GM12878 (cell line): ENCODE measurements around the gene DARS1. TPM values are rescaled to one million over a fixed set of nuclear protein-coding genes. Genes with fewer than 3 reads are reported as not detected.

ENCODE experiments used
- BRCA1 ChIP-seq: IDR thresholded peaks from 2 replicates; pipeline ENCODE4 v1.6.1; 2011; ENCODE audit warnings: low read depth, low read length, improper control_type of control experiment
- DPF2 ChIP-seq: fragments of 450-650 bp; IDR thresholded peaks from 2 replicates; pipeline ENCODE4 v1.6.1; 2017; ENCODE audit warnings: mild to moderate bottlenecking
- EED ChIP-seq: sonication (generic); IDR thresholded peaks from 2 replicates; pipeline ENCODE4 v1.6.1; 2016; ENCODE audit warnings: antibody characterized with exemption, low read depth
- ETV6 ChIP-seq, 2 experiments: fragments of 450-650 bp in 1 of 2; IDR thresholded peaks in 1 of 2; conservative IDR thresholded peaks in 1 of 2; 2 replicates each; pipeline ENCODE4 v1.6.1; 2014; ENCODE audit warnings: antibody characterized with exemption in 1 of 2, borderline replicate concordance in 1 of 2, low read depth in 1 of 2, mild to moderate bottlenecking in 1 of 2, moderate library complexity in 1 of 2
- IRF4 ChIP-seq: IDR thresholded peaks from 2 replicates; pipeline ENCODE4 v1.6.1; 2011; ENCODE audit warnings: low read depth, low read length
- PML ChIP-seq: IDR thresholded peaks from 2 replicates; pipeline ENCODE4 v1.6.1; 2012; ENCODE audit warnings: low read length, inconsistent platforms
- RBBP5 ChIP-seq: fragments of 200-600 bp; sonication (generic); conservative IDR thresholded peaks from 2 replicates; pipeline ENCODE4 v1.6.1; 2016
- RCOR1 ChIP-seq: conservative IDR thresholded peaks from 2 replicates; pipeline ENCODE4 v1.6.1; 2012; ENCODE audit warnings: low read depth, low read length, improper control_type of control experiment
- SMAD5 ChIP-seq: IDR thresholded peaks from 2 replicates; pipeline ENCODE4 v1.6.1; 2016; ENCODE audit warnings: antibody characterized with exemption, low read depth
- SMC3 ChIP-seq: IDR thresholded peaks from 2 replicates; pipeline ENCODE4 v1.6.1; 2011; ENCODE audit warnings: low read length, improper control_type of control experiment, borderline replicate concordance
- SRF ChIP-seq, 2 experiments: IDR thresholded peaks; 2 replicates each; pipeline ENCODE4 v1.6.1; 2011; ENCODE audit warnings: low read depth in 2 of 2, low read length in 2 of 2, mild to moderate bottlenecking in 1 of 2, moderate library complexity in 1 of 2
- WRNIP1 ChIP-seq: IDR thresholded peaks from 2 replicates; pipeline ENCODE4 v1.6.1; 2011; ENCODE audit warnings: low read depth, low read length, improper control_type of control experiment, borderline replicate concordance
- polyA plus RNA-seq, 11 experiments: library from polyadenylated mRNA; depleted of rRNA in 4 of 11; unstranded in 6 of 11; stranded (reverse) in 5 of 11; fragments of >200 nt; fragmentation: Nextera tagmentation in 4 of 11; fragmentation: Illumina TruSeq in 1 of 11; extraction: Ambion mirVana in 4 of 11; extraction: Trizol in 1 of 11; gene quantifications; 1 replicate in 1 of 11; 2 replicates in 10 of 11; pipeline versions ENCODE4 v1.2.1 to v1.2.3, GENCODE V29; 2011 to 2016; ENCODE audit warnings: inconsistent platforms in 2 of 11, missing spikeins in 2 of 11, low read depth in 1 of 11
- total RNA-seq, 4 experiments: library from RNA; depleted of rRNA in 3 of 4; stranded (reverse); fragments of >200 nt in 3 of 4; fragmentation: Illumina TruSeq in 1 of 4; extraction: Trizol in 1 of 4; gene quantifications; 2 replicates each; pipeline versions ENCODE4 v1.2.1 to v1.2.3, GENCODE V29; 2013 to 2021
- TF ChIP-seq, protein P1 (sequence below): fragments of 450-650 bp; IDR thresholded peaks from 2 replicates; pipeline ENCODE4 v1.6.1; 2016; ENCODE audit warnings: mild to moderate bottlenecking, moderate library complexity, borderline replicate concordance
- TF ChIP-seq, protein P2 (sequence below): IDR thresholded peaks from 2 replicates; pipeline ENCODE4 v1.6.1; 2012; ENCODE audit warnings: low read depth, low read length, improper control_type of control experiment
- TF ChIP-seq, protein P3 (sequence below): fragments of 450-650 bp; IDR thresholded peaks from 2 replicates; pipeline ENCODE4 v1.6.1; 2018; ENCODE audit warnings: borderline replicate concordance, mild to moderate bottlenecking; ENCODE audit not compliant: partially characterized antibody
- TF ChIP-seq, protein P4 (sequence below): fragments of 450-650 bp; IDR thresholded peaks from 2 replicates; pipeline ENCODE4 v1.6.1; 2017; ENCODE audit warnings: borderline replicate concordance
- TF ChIP-seq, protein P5 (sequence below): fragments of 450-650 bp; IDR thresholded peaks from 2 replicates; pipeline ENCODE4 v1.6.1; 2017; ENCODE audit warnings: mild to moderate bottlenecking, moderate library complexity

Gene DARS1
- total and polyA plus RNA-seq, 10 of the 15 experiments (the other 5 are each of a cell fraction or from before 2014, with no cell fraction given), result 91.0 to 387 (median 137) TPM

DNA sequence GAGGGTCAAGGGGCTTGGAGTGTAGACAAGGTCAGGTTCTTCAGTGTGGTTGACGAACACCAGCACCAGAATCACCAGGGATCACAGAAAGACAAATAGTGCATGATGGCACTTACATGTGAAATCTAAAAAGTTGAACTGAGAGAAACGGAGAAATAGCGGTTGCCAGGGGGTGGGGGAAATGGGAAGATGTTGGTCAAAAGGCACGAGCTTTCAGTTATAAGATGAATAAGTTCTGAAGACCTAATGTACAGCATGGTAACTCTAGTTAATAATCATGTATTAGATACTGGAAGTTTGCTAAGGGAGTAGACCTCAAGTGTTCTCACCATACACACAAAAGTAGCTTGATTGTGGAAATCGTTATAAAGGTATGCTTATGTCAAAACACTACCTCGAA is 43.7 kb upstream of the DARS1 start (continued):
- TF ChIP-seq, protein P1, sequence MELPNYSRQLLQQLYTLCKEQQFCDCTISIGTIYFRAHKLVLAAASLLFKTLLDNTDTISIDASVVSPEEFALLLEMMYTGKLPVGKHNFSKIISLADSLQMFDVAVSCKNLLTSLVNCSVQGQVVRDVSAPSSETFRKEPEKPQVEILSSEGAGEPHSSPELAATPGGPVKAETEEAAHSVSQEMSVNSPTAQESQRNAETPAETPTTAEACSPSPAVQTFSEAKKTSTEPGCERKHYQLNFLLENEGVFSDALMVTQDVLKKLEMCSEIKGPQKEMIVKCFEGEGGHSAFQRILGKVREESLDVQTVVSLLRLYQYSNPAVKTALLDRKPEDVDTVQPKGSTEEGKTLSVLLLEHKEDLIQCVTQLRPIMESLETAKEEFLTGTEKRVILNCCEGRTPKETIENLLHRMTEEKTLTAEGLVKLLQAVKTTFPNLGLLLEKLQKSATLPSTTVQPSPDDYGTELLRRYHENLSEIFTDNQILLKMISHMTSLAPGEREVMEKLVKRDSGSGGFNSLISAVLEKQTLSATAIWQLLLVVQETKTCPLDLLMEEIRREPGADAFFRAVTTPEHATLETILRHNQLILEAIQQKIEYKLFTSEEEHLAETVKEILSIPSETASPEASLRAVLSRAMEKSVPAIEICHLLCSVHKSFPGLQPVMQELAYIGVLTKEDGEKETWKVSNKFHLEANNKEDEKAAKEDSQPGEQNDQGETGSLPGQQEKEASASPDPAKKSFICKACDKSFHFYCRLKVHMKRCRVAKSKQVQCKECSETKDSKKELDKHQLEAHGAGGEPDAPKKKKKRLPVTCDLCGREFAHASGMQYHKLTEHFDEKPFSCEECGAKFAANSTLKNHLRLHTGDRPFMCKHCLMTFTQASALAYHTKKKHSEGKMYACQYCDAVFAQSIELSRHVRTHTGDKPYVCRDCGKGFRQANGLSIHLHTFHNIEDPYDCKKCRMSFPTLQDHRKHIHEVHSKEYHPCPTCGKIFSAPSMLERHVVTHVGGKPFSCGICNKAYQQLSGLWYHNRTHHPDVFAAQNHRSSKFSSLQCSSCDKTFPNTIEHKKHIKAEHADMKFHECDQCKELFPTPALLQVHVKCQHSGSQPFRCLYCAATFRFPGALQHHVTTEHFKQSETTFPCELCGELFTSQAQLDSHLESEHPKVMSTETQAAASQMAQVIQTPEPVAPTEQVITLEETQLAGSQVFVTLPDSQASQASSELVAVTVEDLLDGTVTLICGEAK, result no peak; the same call in 1 of the 2 replicates
- no peak for TF ChIP-seq SMAD5
- TF ChIP-seq ETV6 (conservative IDR thresholded peaks at IDR 0.05 in 1 of 2, IDR thresholded peaks at IDR 0.05 in 1 of 2; ENCODE audit: borderline replicate concordance in 1 of 2, low read depth in 1 of 2), result peak in 1 of 2 experiments; percentile 89; a peak in 2 of 4 replicates
- TF ChIP-seq, protein P2, sequence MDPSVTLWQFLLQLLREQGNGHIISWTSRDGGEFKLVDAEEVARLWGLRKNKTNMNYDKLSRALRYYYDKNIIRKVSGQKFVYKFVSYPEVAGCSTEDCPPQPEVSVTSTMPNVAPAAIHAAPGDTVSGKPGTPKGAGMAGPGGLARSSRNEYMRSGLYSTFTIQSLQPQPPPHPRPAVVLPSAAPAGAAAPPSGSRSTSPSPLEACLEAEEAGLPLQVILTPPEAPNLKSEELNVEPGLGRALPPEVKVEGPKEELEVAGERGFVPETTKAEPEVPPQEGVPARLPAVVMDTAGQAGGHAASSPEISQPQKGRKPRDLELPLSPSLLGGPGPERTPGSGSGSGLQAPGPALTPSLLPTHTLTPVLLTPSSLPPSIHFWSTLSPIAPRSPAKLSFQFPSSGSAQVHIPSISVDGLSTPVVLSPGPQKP, result no peak
- TF ChIP-seq, protein P3, sequence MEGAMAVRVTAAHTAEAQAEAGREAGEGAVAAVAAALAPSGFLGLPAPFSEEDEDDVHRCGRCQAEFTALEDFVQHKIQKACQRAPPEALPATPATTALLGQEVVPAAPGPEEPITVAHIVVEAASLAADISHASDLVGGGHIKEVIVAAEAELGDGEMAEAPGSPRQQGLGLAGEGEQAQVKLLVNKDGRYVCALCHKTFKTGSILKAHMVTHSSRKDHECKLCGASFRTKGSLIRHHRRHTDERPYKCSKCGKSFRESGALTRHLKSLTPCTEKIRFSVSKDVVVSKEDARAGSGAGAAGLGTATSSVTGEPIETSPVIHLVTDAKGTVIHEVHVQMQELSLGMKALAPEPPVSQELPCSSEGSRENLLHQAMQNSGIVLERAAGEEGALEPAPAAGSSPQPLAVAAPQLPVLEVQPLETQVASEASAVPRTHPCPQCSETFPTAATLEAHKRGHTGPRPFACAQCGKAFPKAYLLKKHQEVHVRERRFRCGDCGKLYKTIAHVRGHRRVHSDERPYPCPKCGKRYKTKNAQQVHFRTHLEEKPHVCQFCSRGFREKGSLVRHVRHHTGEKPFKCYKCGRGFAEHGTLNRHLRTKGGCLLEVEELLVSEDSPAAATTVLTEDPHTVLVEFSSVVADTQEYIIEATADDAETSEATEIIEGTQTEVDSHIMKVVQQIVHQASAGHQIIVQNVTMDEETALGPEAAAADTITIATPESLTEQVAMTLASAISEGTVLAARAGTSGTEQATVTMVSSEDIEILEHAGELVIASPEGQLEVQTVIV, result no peak
- TF ChIP-seq BRCA1, result no peak
- no peak for TF ChIP-seq SMC3
- 0 out of 2 replicates have a peak, but pooled peaks have one; percentile 31 for TF ChIP-seq RCOR1
- no peak for TF ChIP-seq WRNIP1
- TF ChIP-seq, protein P4, sequence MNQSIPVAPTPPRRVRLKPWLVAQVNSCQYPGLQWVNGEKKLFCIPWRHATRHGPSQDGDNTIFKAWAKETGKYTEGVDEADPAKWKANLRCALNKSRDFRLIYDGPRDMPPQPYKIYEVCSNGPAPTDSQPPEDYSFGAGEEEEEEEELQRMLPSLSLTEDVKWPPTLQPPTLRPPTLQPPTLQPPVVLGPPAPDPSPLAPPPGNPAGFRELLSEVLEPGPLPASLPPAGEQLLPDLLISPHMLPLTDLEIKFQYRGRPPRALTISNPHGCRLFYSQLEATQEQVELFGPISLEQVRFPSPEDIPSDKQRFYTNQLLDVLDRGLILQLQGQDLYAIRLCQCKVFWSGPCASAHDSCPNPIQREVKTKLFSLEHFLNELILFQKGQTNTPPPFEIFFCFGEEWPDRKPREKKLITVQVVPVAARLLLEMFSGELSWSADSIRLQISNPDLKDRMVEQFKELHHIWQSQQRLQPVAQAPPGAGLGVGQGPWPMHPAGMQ, result no peak
- peak; percentile 94 for TF ChIP-seq EED
- TF ChIP-seq PML, result no peak
- TF ChIP-seq IRF4, result peak; percentile 79; the same call in 1 of the 2 replicates
- TF ChIP-seq RBBP5, result no peak
- TF ChIP-seq DPF2, result peak; percentile 94
- TF ChIP-seq SRF (IDR thresholded peaks at IDR 0.05; ENCODE audit: low read depth in 2 of 2, low read length in 2 of 2), result no peak
- TF ChIP-seq, protein P5, sequence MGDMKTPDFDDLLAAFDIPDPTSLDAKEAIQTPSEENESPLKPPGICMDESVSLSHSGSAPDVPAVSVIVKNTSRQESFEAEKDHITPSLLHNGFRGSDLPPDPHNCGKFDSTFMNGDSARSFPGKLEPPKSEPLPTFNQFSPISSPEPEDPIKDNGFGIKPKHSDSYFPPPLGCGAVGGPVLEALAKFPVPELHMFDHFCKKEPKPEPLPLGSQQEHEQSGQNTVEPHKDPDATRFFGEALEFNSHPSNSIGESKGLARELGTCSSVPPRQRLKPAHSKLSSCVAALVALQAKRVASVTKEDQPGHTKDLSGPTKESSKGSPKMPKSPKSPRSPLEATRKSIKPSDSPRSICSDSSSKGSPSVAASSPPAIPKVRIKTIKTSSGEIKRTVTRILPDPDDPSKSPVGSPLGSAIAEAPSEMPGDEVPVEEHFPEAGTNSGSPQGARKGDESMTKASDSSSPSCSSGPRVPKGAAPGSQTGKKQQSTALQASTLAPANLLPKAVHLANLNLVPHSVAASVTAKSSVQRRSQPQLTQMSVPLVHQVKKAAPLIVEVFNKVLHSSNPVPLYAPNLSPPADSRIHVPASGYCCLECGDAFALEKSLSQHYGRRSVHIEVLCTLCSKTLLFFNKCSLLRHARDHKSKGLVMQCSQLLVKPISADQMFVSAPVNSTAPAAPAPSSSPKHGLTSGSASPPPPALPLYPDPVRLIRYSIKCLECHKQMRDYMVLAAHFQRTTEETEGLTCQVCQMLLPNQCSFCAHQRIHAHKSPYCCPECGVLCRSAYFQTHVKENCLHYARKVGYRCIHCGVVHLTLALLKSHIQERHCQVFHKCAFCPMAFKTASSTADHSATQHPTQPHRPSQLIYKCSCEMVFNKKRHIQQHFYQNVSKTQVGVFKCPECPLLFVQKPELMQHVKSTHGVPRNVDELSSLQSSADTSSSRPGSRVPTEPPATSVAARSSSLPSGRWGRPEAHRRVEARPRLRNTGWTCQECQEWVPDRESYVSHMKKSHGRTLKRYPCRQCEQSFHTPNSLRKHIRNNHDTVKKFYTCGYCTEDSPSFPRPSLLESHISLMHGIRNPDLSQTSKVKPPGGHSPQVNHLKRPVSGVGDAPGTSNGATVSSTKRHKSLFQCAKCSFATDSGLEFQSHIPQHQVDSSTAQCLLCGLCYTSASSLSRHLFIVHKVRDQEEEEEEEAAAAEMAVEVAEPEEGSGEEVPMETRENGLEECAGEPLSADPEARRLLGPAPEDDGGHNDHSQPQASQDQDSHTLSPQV, result peak; percentile 72; the same call in 1 of the 2 replicates
